Measurements from ENCODE around the gene CIDEC. TPM values are rescaled to one million over a fixed set of nuclear protein-coding genes. Genes with fewer than 3 reads are reported as not detected.

CIDEC gene
- total and polyA plus RNA-seq, 2 of the 13 experiments (the other 11 are each of a cell fraction or from before 2014, with no cell fraction given) = 2.5 to 10.4 TPM

GRCh38 chr3:9863058-9863772, 16.8 kb downstream of the CIDEC start:
- Histone ChIP-seq H3K4me1 (ENCODE audit: insufficient read depth, low read length) (peaks cover 45% of the 10 kb centered on the region), H3K27me3 (ENCODE audit: control insufficient read depth in 1 of 2, insufficient read depth in 2 of 2, low read length in 2 of 2) (peaks cover 0 to 9% of the 10 kb centered on the region in 2 experiments; a peak in 2 of 5 replicates), H3K9ac (ENCODE audit: insufficient read depth, low read depth, low read length) (peak overlapping the region; percentile 61; the same call in 1 of the 2 replicates), H3K9me3 (ENCODE audit: low read length) (no peaks in the 10 kb centered on the region), H2AFZ (ENCODE audit: low read length) (no peak overlapping the region), H4K20me1 (ENCODE audit: insufficient read depth, low read length) (no peaks in the 10 kb centered on the region), H3K36me3 (replicated peaks in 1 of 2; ENCODE audit: control insufficient read depth in 1 of 2, insufficient read depth in 2 of 2, low read length in 2 of 2) (no peaks in the 10 kb centered on the region), H3K27ac (ENCODE audit: extremely low read length, insufficient read depth, low read length) (peak overlapping the region; percentile 22), H3K4me2 (ENCODE audit: low read depth, low read length) (peak overlapping the region; percentile 80), H3K4me3 (replicated peaks in 1 of 3; ENCODE audit: insufficient read depth in 1 of 3, low read depth in 2 of 3, low read length in 3 of 3) (peak overlapping the region; percentile 43 to 77 (median 72)), H3K79me2 (ENCODE audit: insufficient read depth, low read length) (no peaks in the 10 kb centered on the region)
- 32% methylated on average over 12 of the region's 22 CpGs for WGBS (ENCODE audit: low lambda C conversion rate)
- no peak for FAIRE-seq
- CTCF ChIA-PET (ENCODE audit: low intra/inter-chr PET ratio, low total read pairs) = interaction anchor here (1.0 to 1.8 kb wide), 4 partner anchors 52 to 84 kb away, joined by 3 to 14 read pairs (median 7); no protein-coding TSS in a partner anchor
- in situ Hi-C loops (cut with HindIII; ENCODE audit: extremely low pct_ligation_motif_present, low pct_unique_long_range_greater_than_20kb) = loop anchor here (5.0 kb wide), 1 partner anchor 34 kb away; no protein-coding TSS in a partner anchor
- TF ChIP-seq ZNF776 (CRISPR knock-in tag; IDR thresholded peaks at IDR 0.05) (0 out of 2 replicates have a peak, but pooled peaks have one; percentile 10), ZNF274 (CRISPR knock-in tag; IDR thresholded peaks at IDR 0.05) (peak; percentile 8; the same call in 1 of the 2 replicates), ZFX (CRISPR knock-in tag; IDR thresholded peaks at IDR 0.05; ENCODE audit: low read depth) (no peak), HNF4A (CRISPR knock-in tag; IDR thresholded peaks at IDR 0.05) (no peak), WIZ (CRISPR knock-in tag; IDR thresholded peaks at IDR 0.05) (no peak), HMGA1 (CRISPR knock-in tag; conservative IDR thresholded peaks at IDR 0.05) (no peak), HHEX (CRISPR knock-in tag; IDR thresholded peaks at IDR 0.05) (no peak)
- no TSS peak for BruUV-seq (replicated peaks)
- intact Hi-C loops (cut with micrococcal nuclease; ENCODE audit: unreplicated experiment) = loop anchor here (2.0 kb wide), 1 partner anchor 16 kb away; no protein-coding TSS in a partner anchor
- POLR2A ChIA-PET = interaction anchor here (1.9 to 6.6 kb wide), 8 partner anchors 16 to 113 kb away, joined by 6 to 153 read pairs (median 26); partner anchors contain the start of genes CIDEC, CRELD1, IL17RC and IL17RE
- ATAC-seq = peak; percentile 22
- no peak for DNase-seq (ENCODE audit: low spot score)

All from HepG2 (cell line).